Neuronal stem cell (in vitro differentiated cells): ENCODE data around the gene HELZ.

ENCODE experiments used
- DNase-seq: peaks from one replicate; pipeline ENCODE4 v3.0.0-alpha.2; 2013; ENCODE audit warnings: low spot score
- H2AFZ ChIP-seq: one replicate; pipeline ENCODE4 v1.6.1; 2013; ENCODE audit warnings: mild to moderate bottlenecking, low read length, inconsistent platforms
- H2AK5ac ChIP-seq: 2 replicates; pipeline ENCODE4 v1.6.1; 2013; ENCODE audit warnings: low read depth, mild to moderate bottlenecking, inconsistent platforms, low read length, moderate library complexity, mixed read lengths
- H2BK120ac ChIP-seq: 2 replicates; pipeline ENCODE4 v1.6.1; 2013; ENCODE audit warnings: low read depth, mild to moderate bottlenecking, inconsistent platforms, low read length, moderate library complexity, mixed read lengths
- H2BK12ac ChIP-seq: one replicate; pipeline ENCODE4 v1.6.1; 2013; ENCODE audit warnings: low read length, inconsistent platforms
- H2BK15ac ChIP-seq: 2 replicates; pipeline ENCODE4 v1.6.1; 2013; ENCODE audit warnings: mild to moderate bottlenecking, low read length, inconsistent platforms, mixed read lengths
- H2BK5ac ChIP-seq: one replicate; pipeline ENCODE4 v1.6.1; 2013; ENCODE audit warnings: inconsistent platforms, mild to moderate bottlenecking, low read length, moderate library complexity
- H3K14ac ChIP-seq: one replicate; pipeline ENCODE4 v1.6.1; 2013; ENCODE audit warnings: low read length, inconsistent platforms
- H3K18ac ChIP-seq: 2 replicates; pipeline ENCODE4 v1.6.1; 2013; ENCODE audit warnings: low read length, inconsistent platforms
- H3K23ac ChIP-seq: 2 replicates; pipeline ENCODE4 v1.6.1; 2013; ENCODE audit warnings: low read depth, mild to moderate bottlenecking, mixed read lengths, low read length, inconsistent platforms; ENCODE audit not compliant: poor library complexity
- H3K27ac ChIP-seq: replicated peaks from 3 replicates; pipeline ENCODE4 v1.5.1; 2013; ENCODE audit warnings: low read length, inconsistent platforms
- H3K27me3 ChIP-seq, 3 experiments: 2 replicates each; pipeline ENCODE4 v1.6.1; 2013; ENCODE audit warnings: low read length in 3 of 3, mild to moderate bottlenecking in 2 of 3, inconsistent platforms in 1 of 3, low read depth in 1 of 3, mixed read lengths in 1 of 3, moderate library complexity in 1 of 3; ENCODE audit not compliant: control insufficient read depth in 3 of 3, insufficient read depth in 3 of 3
- H3K36me3 ChIP-seq, 2 donors: replicated peaks in 1 of 2; 2 replicates each; pipeline ENCODE4 v1.6.1; 2013; ENCODE audit warnings: low read length in 2 of 2; ENCODE audit not compliant: control insufficient read depth in 2 of 2, insufficient read depth in 2 of 2
- H3K4ac ChIP-seq: 2 replicates; pipeline ENCODE4 v1.6.1; 2013; ENCODE audit warnings: inconsistent platforms, mild to moderate bottlenecking, low read length, moderate library complexity
- H3K4me1 ChIP-seq, 2 donors: 1 replicate in 1 of 2; 2 replicates in 1 of 2; pipeline ENCODE4 v1.6.1; 2013; ENCODE audit warnings: low read length in 2 of 2, low read depth in 1 of 2; ENCODE audit not compliant: control insufficient read depth in 2 of 2, insufficient read depth in 1 of 2
- H3K4me2 ChIP-seq: one replicate; pipeline ENCODE4 v1.6.1; 2013; ENCODE audit warnings: mild to moderate bottlenecking, low read length, inconsistent platforms; ENCODE audit not compliant: insufficient read depth, poor library complexity, severe bottlenecking
- H3K4me3 ChIP-seq, 2 donors: 2 replicates each; pipeline ENCODE4 v1.5.1; 2013; ENCODE audit warnings: low read length in 2 of 2, mild to moderate bottlenecking in 2 of 2, inconsistent platforms in 1 of 2, moderate library complexity in 1 of 2
- H3K79me1 ChIP-seq: one replicate; pipeline ENCODE4 v1.6.1; 2013; ENCODE audit warnings: low read depth, mild to moderate bottlenecking, inconsistent platforms, low read length, moderate library complexity
- H3K9ac ChIP-seq: one replicate; pipeline ENCODE4 v1.6.1; 2013; ENCODE audit warnings: mild to moderate bottlenecking, low read depth, low read length, inconsistent platforms; ENCODE audit not compliant: poor library complexity
- H3K9me3 ChIP-seq, 2 donors: replicated peaks in 1 of 2; 2 replicates each; pipeline versions ENCODE3 to v1.6.1; 2013; ENCODE audit warnings: low read length in 2 of 2, mild to moderate bottlenecking in 2 of 2, inconsistent platforms in 1 of 2, low read depth in 1 of 2, mixed read lengths in 1 of 2, moderate library complexity in 1 of 2; ENCODE audit not compliant: control insufficient read depth in 2 of 2, insufficient read depth in 1 of 2
- H4K8ac ChIP-seq: one replicate; pipeline ENCODE4 v1.6.1; 2013; ENCODE audit warnings: low read depth, mild to moderate bottlenecking, inconsistent platforms, low read length, moderate library complexity
- H4K91ac ChIP-seq: one replicate; pipeline ENCODE4 v1.6.1; 2013; ENCODE audit warnings: low read length, low read depth, mild to moderate bottlenecking, inconsistent platforms; ENCODE audit not compliant: poor library complexity
- WGBS, 2 donors: extraction: QIAGEN DNeasy Blood & Tissue Kit; methylation state at CpG; one replicate each; pipeline ENCODE4 v1.1.7; 2013; ENCODE audit warnings: missing lambda C conversion rate in 2 of 2, mixed read lengths in 1 of 2; ENCODE audit not compliant: insufficient read length in 2 of 2, insufficient replicate concordance in 1 of 2; ENCODE audit errors: extremely low coverage in 2 of 2; 5-methylcytosine and 5-hydroxymethylcytosine counted together

HELZ gene

DNA sequence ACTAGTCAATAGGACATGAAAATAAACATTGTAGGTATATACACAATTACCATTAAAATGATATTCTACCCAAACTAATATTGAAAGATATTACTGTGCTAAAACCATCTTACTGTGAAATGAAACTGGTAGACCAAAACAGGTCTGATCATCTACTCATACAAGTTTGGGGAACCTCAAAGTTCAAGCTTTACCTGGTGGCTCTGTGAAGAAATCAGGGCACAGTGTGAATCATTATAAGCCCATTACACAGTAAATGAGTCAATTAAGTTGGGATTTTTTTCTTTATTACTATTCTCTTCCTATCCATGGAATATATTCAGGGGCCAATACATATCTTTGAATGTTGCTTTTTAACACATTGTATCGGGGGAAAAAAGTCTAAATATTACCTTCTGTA, 57.1 kb downstream of the HELZ start:
- H2BK15ac ChIP-seq, result no peak overlapping the region
- no peak for DNase-seq
- H3K36me3 ChIP-seq, result peaks cover 0 to 38% of the 10 kb centered on the region in 2 donors
- H3K23ac ChIP-seq, result no peak overlapping the region
- H3K18ac ChIP-seq, result no peak overlapping the region
- H3K4me2 ChIP-seq, result no peak overlapping the region
- H2BK12ac ChIP-seq, result no peak overlapping the region
- H3K79me1 ChIP-seq, result no peaks in the 10 kb centered on the region
- no peak overlapping the region for H3K4ac ChIP-seq
- H3K14ac ChIP-seq, result no peak overlapping the region
- no peak overlapping the region for H2AK5ac ChIP-seq
- no peak overlapping the region for H4K91ac ChIP-seq
- H3K9ac ChIP-seq, result no peak overlapping the region
- no CpG with 5 or more reads among the region's 1 CpG for WGBS, 2 donors
- no peaks in the 10 kb centered on the region for H3K4me1 ChIP-seq
- H2AFZ ChIP-seq, result no peak overlapping the region
- H2BK5ac ChIP-seq, result no peak overlapping the region
- no peak overlapping the region for H3K27ac ChIP-seq
- no peaks in the 10 kb centered on the region for H3K9me3 ChIP-seq
- no peak overlapping the region for H2BK120ac ChIP-seq
- no peak overlapping the region for H4K8ac ChIP-seq
- H3K4me3 ChIP-seq, result no peak overlapping the region
- no peaks in the 10 kb centered on the region for H3K27me3 ChIP-seq

- Histone ChIP-seq H2BK15ac (no peak overlapping the region), H3K14ac (no peak overlapping the region), H2BK5ac (no peak overlapping the region), H3K27ac (no peak overlapping the region), H2AFZ (no peak overlapping the region), H3K4me2 (no peak overlapping the region), H2BK12ac (no peak overlapping the region), H4K8ac (no peak overlapping the region), H3K23ac (no peak overlapping the region), H3K4ac (no peak overlapping the region), H3K4me1 (no peaks in the 10 kb centered on the region), H2BK120ac (no peak overlapping the region), H3K36me3 (peaks cover 0 to 40% of the 10 kb centered on the region in 2 donors), H3K9me3 (no peaks in the 10 kb centered on the region), H3K27me3 (no peaks in the 10 kb centered on the region), H3K79me1 (no peaks in the 10 kb centered on the region), H2AK5ac (no peak overlapping the region), H3K9ac (no peak overlapping the region), H3K4me3 (no peak overlapping the region), H4K91ac (no peak overlapping the region), H3K18ac (no peak overlapping the region)
- WGBS, 2 donors, result no CpG with 5 or more reads among the region's 4 CpGs
- no peak for DNase-seq
Measured at GRCh38 chr17:67186782-67187181, 58.2 kb downstream of the HELZ start.

DNA sequence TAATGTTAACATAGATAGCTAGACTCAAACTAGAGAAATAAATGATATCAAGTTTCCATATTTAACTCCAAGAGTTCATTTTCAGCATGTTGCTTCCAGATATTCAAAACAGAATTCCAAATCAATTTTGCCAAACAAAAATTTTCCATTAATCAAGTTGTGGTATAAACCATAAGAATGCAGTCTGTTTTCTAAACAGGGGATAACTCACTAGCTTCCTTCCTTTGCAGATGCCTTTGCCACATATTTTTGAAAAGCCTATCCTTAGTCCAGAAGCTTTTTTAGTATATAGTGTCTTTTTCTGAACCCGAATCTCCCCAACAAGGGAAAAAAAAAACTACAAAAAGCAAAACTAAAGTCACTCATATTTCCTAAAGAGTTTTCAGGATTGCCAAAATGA, 61.5 kb downstream of the HELZ start:
- H3K27me3 ChIP-seq, result no peaks in the 10 kb centered on the region
- WGBS, 2 donors, result no CpG with 5 or more reads among the region's 1 CpG
- no peak overlapping the region for H3K27ac ChIP-seq
- no peak overlapping the region for H2BK12ac ChIP-seq
- peaks cover 0 to 41% of the 10 kb centered on the region in 2 donors for H3K36me3 ChIP-seq
- H2AK5ac ChIP-seq, result no peak overlapping the region
- H3K4me1 ChIP-seq, result no peaks in the 10 kb centered on the region
- no peak overlapping the region for H3K4ac ChIP-seq
- H3K4me2 ChIP-seq, result no peak overlapping the region
- DNase-seq, result no peak
- no peak overlapping the region for H2BK15ac ChIP-seq
- no peak overlapping the region for H4K91ac ChIP-seq
- no peak overlapping the region for H3K23ac ChIP-seq
- H2BK120ac ChIP-seq, result no peak overlapping the region
- no peak overlapping the region for H4K8ac ChIP-seq
- H3K9ac ChIP-seq, result no peak overlapping the region
- no peak overlapping the region for H3K18ac ChIP-seq
- no peaks in the 10 kb centered on the region for H3K79me1 ChIP-seq
- no peak overlapping the region for H2BK5ac ChIP-seq
- H2AFZ ChIP-seq, result no peak overlapping the region
- H3K4me3 ChIP-seq, result no peak overlapping the region
- no peaks in the 10 kb centered on the region for H3K9me3 ChIP-seq
- no peak overlapping the region for H3K14ac ChIP-seq

DNA sequence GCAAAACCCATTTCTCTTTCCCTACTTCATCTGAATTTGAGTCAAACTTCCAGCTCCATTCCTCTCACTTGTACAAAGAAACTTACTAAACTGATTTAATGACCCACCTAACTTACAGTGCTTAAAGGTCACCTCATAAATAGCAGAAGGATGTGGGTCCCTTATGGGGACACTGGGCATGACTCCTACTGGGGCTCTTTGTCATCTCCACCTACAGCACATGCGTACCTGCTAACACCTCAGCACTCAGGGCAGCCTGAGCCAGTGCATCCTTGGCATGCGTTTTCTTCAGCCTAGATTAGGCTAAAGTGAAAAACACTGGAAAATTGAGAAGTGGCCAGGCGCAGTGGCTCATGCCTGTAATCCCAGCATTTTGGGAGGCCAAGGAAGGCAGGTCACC, 63.2 kb downstream of the HELZ start:
- no peak overlapping the region for H2BK15ac ChIP-seq
- no peaks in the 10 kb centered on the region for H3K27me3 ChIP-seq
- H3K9ac ChIP-seq, result no peak overlapping the region
- no peak overlapping the region for H2BK120ac ChIP-seq
- no peak overlapping the region for H2BK5ac ChIP-seq
- H3K4me1 ChIP-seq, result no peaks in the 10 kb centered on the region
- WGBS, 2 donors, result no CpG with 5 or more reads among the region's 3 CpGs
- H3K79me1 ChIP-seq, result no peaks in the 10 kb centered on the region
- no peak overlapping the region for H2AK5ac ChIP-seq
- H3K4me3 ChIP-seq, result no peak overlapping the region
- peaks cover 0 to 42% of the 10 kb centered on the region in 2 donors for H3K36me3 ChIP-seq
- no peak for DNase-seq
- no peak overlapping the region for H2AFZ ChIP-seq
- no peak overlapping the region for H3K18ac ChIP-seq
- no peak overlapping the region for H3K4ac ChIP-seq
- no peak overlapping the region for H3K4me2 ChIP-seq
- H4K8ac ChIP-seq, result no peak overlapping the region
- no peaks in the 10 kb centered on the region for H3K9me3 ChIP-seq
- no peak overlapping the region for H2BK12ac ChIP-seq
- H4K91ac ChIP-seq, result no peak overlapping the region
- no peak overlapping the region for H3K23ac ChIP-seq
- H3K27ac ChIP-seq, result no peak overlapping the region
- H3K14ac ChIP-seq, result no peak overlapping the region
